Measurements from ENCODE around the gene SRD5A1.
A peak's percentile ranks its signal among the peaks of the same experiment; 100 is the strongest.

Gene SRD5A1

GRCh38 chr5:6692906-6693305 is 59.7 kb downstream of the SRD5A1 start:
- DNase-seq = no peak

GRCh38 chr5:6698696-6699095 is 65.5 kb downstream of the SRD5A1 start:
- DNase-seq = no peak

GRCh38 chr5:6699357-6699756 is 66.1 kb downstream of the SRD5A1 start:
- DNase-seq = no peak

DNA sequence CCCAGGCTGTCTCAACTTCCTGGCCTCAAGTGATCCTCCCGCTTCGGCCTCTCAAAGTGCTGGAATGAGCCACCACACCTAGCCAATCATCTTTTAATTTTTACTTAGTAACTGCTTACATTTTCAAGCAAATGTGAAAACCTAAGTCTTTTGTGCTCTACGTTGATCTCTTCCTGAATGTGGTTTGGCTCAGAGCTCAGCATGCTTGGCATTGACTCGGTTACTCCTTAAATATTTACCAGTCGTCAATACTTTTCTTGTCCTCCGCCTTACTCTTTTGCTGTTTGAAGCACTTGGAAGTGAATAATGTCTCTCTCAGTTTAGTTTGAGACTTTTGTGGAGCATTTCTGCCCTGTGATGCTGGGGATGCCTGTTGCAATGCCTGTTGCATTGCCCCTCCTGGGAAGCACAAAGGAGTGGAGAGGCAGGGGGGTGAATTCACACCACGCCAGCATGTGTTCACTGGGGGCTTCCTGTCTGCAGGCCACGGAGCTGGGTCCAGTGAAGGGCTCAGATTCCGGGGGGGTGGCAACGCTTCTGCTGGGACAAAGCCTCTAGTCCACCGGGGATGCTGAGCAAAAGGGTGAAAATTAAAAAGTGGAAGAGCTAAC is 66.9 kb downstream of the SRD5A1 start:
- DNase-seq = no peak

DNA sequence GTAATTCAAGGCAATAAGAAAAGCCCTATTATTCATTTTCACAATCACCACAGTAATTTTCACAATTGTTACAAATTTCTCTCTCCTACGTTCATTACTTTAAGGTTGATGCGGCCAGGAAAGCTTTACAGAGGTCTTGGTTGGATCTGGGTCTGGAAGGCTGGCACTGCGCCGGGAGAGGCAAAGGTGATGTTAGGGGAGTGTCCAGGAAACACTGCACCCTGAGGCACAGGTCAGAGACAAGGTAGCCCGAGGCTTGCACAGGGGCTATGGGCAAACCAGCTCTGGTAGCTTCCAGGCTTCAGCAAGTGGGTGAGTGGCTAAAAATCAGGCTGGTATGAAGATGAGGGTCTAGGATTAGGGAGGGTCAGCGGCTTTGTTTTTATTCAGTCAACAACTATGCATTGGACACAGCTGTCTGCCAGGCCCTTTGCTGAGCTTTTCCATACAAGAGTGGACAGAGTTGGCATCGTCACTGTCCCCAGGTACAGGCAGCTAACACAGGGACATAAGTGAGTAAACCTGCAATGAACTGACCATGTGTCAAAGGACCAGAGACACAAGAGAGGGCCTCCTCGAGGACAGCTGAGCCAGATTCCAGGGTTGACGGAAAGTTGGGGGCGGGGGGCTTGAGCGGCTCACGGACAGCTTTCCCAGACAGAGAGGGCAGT is 67.6 kb downstream of the SRD5A1 start:
- DNase-seq = no peak

DNA sequence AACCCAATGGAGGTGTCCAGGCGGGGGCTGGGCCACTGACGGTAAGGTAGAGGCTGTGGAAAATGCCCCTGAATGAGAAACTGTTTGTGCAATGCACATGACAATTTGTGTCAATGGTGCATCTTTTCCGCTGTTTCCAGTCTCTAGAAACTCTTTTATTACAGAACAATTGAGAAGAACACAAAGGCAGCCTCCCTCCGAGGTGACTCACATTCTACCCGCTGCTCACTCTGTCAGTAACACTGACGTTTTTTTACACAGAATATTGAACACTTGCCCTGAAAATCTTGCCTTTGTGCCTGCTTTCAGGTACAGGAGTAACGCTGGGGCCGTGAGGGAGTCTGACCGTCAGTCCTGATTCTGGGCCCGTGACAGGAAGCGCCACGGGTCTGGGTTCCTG is 68.3 kb downstream of the SRD5A1 start:
- DNase-seq = no peak

DNA sequence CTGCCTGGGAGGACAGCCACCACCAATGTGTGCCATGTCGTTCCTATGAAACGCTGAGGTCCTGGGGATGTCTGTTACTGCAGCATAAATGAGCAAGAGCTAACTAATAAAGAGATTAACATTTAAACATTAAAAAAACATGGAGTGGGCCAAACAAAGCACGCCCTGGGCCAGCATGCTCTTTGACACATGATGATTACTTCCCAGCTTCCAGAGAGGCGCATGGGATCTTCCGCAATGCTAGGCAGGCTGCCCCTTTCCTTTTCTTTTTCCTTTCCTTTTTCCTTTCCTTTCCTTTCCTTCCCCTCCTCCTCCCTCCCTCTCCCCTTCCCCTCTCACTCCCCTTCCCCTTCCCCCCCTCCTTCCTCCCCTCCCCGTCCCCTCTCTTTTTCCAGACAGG is 69.4 kb downstream of the SRD5A1 start:
- DNase-seq = no peak

DNA sequence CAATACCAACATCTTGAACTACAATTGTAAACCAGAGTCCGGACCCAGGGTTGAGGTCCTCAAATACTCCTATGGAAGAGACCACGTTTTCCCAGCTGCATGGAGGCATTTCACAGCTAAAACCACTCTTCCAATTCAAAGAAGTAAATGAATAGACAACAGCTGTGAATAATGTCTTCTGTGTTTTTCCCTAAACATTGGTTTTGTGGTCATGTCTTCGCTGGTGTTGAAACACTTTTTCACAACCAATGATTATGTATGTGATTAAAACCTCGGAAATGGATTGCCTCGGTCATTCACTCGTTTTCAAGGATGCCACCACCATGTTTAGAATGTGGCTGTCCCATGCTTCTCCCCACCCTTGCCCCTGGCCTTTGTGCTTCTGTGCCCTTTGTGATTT is 70.6 kb downstream of the SRD5A1 start:
- no peak for DNase-seq

DNA sequence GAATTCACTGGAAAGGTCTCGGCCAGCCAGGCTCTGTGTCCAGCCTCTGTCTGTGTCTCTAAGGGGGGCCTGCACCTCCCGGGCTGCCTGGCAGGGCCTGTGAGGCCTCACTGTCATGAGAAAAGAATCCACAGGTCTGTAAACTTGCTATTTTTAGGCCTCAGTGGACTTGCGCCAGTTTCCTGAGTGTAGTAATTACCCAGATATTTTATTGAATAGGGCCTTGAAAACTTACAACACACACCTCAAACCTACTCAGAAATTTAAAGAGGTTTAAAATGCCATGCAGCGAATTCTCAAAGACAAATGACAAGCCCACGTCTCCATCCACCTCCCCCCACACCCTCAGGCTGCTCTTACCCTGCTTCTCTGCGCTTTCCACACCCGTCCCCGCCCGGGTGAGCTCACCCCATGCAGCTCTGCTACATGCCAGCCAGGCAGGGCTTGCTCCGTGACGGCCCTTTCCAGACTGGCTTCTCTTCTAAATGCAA is 71.2 kb downstream of the SRD5A1 start:
- no peak for DNase-seq

DNA sequence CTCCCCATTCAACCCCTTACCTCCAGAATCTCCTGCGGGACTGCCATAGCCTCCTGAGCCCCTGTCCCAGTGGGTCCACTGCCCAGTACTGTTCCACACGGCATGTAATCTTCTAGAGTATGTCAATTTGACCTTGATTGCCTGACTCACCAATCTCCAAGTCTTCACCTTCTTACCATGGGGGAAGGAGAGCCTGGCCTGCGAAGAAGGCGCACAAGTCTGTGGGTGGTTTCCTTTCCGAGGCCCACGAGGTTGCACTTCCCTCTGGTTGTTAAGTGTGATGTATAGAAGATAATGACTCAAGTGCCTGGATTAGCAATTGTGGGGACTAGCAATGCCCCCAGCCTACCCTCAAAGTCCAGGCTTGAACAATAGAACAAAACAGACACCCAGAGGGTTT is 71.8 kb downstream of the SRD5A1 start:
- DNase-seq = no peak

- no peak for DNase-seq
These were observed 72.7 kb downstream of the SRD5A1 start for GRCh38 chr5:6705959-6706358.

DNA sequence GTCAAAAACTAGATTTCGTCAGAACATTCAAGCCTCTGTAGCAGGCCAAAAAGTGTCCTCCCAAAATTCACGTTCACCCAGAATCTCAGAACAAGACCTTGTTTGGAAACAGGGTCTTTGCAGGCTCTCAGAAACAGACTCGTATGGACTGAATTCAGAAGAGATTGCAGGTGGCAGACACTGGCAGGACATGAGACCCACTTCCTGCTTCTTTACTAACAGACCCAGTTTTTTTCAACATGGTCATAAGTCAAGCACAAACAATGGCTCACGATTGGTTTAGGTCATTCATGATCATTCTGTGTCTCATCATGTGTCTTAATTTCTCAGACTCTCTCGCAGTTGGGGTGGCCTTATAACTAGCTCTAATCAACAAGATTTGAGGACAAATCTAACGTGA is 74.6 kb downstream of the SRD5A1 start:
- DNase-seq = no peak

GRCh38 chr5:6708814-6709213 is 75.6 kb downstream of the SRD5A1 start:
- DNase-seq = peak; percentile 47

DNA sequence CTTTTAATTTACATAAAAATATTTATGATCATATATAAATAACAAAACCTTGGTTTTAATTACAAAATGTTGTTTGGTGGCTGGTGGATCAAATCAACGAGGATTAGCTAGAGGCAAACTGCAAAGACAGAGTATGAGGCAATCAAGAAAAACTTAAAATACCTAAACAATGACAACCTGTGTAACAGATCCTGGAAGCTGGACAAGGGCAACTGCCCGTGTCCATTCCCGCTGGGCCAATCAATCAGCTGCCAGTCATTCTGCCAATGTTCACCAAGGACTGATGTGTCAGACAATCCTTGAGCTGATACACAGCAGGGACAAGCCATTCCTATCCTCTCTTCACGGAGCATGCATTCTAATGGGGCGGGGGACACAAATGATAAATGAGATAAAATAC is 76.8 kb downstream of the SRD5A1 start:
- no peak for DNase-seq

GRCh38 chr5:6710551-6711318 is 77.5 kb downstream of the SRD5A1 start:
- no peak for DNase-seq

GRCh38 chr5:6711409-6712141 is 78.3 kb downstream of the SRD5A1 start:
- DNase-seq = no peak

GRCh38 chr5:6712142-6712576 is 78.9 kb downstream of the SRD5A1 start:
- DNase-seq = peak; percentile 51

DNA sequence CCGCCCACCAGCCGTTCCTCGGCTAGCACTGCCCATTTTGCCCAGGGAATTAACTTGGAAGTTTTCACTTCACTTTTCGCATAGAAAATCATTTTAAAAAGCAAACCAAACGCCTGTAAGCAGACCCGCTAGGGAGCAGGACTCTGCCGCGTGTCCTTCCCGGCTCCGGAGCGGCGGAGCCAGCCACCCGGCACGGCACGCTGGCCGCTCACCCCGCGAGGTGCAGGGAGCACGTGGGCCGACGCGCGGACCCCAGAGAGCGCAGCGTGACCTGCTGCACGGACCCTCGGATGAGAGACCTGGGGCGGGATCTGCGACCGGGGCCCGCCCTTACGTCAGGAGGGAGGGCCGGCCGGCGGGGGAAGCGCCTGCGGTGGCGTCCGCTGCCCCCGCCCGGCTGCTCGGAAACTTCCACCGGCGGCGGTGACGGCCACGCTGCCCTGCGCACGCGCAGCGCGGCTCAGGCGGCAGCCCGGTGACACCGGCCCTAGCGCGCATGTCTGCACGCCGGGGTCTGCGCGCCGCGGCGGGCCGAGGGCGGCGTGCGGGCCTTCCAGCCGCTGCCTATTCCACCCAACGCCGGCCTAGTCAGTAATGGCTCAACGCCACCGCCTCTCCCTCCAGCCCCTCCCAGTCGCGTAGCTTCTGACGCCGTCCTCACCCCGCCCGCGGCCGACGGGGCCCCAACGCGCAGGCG is 79.5 kb downstream of the SRD5A1 start:
- peak; percentile 96 for DNase-seq

GRCh38 chr5:6713274-6714225 is 80.3 kb downstream of the SRD5A1 start, which contains the start of gene TENT4A:
Gene TENT4A, plus strand, starts transcription at chr5:6713432. Its CDS starts 552 bp downstream, at chr5:6713984.
- DNase-seq = no peak

- no peak for DNase-seq
These were observed 81.2 kb downstream of the SRD5A1 start for GRCh38 chr5:6714226-6715041.

Data from NCI-H510A treated with DMSO at 0.1 percent for 48 hours (cell line).